Measurements from ENCODE around the gene TM9SF2. TPM values are rescaled to one million over a fixed set of nuclear protein-coding genes. Genes with fewer than 3 reads are reported as not detected.

Gene TM9SF2
- total RNA-seq, 1 experiment from 2014 or later, result 106 TPM

DNA sequence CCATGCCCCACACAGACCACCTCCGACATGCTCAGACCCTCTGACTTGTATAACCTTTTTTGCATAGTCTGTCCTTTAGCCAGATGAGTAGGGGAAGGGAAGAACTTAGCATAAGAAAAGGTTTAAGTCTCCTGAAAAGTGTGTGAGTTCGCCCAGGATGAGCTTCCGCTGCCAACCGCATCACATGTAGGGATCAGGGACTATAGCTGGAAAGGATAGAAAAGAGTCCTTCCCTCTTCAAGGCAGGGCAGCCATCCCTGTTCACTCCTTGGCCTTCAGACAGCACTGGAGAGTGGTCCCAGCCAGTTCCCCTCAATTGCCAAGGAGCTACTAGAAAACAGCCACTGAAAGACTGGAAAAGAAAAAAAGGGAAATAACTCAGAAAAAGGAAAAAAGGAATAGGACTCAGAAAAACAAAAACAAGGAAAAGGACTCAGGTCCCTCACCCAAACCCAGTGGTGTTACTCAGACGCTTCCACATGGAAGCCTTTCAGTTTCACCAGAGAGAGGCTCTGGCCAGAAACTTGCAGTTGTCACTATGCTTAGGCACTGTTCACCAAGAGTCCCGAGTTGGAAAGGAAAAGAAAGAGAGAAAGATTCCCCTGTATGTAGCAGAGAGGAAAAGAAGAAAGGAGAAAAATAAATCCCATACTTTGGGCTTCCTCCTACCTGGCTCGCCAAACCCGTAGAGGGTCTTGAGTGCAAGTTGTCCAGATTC lies 5.6 kb upstream of the TM9SF2 start:
- peak; percentile 9 for DNase-seq (ENCODE audit: low read depth)

DNA sequence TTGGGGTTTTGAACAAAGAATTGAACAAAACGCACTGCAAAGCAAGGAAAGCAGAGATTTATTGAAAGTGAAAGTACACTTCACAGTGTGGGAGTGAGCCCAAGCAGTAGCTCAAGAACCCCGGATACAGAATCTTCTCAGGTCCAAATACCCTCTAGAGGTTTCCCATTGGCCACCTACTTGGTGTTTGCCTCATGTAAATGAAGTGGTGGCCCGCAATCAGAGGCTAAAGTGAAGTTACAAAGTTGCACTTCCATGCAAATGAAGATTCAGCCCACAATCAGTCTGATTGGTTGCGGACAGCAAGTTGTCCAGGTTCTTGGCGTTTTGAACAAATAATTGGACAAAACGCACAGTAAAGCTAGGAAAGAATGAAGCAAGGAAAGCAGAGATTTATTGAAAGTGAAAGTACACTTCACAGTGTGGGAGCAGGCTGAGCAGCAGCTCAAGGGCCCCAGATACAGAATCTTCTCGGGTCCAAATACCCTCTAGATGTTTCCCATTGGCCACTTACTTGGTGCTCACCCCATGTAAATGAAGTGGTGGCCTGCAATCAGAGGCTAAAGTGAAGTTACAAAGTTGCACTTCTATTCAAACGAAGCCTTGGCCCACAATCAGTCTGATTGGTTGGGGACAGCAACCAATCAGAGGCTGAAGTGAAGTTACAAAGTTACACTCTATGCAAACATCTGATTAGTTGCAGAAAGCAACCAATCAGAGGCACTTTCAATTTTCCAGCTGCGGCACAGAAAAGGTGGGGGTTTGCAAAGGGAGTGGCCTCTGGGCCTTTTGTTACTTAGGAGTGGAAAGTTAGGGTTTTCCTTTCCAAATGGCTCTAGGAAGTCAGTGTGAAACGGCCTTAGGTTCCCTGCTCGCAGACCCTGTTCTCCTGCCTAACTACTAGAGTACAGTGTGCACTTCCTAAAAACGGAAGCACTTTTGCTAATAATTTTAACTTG lies 4.8 kb upstream of the TM9SF2 start:
- peak; percentile 86 for DNase-seq (ENCODE audit: low read depth)

- DNase-seq (ENCODE audit: low read depth), result peak; percentile 94
Observed at GRCh38 chr13:99498171-99499161, 2.8 kb upstream of the TM9SF2 start.

GRCh38 chr13:99500839-99501183 lies 461 bp upstream of the TM9SF2 start:
- DNase-seq (ENCODE audit: low read depth), result no peak

GRCh38 chr13:99501848-99502301 lies 603 bp downstream of the TM9SF2 start:
- peak; percentile 9 for DNase-seq (ENCODE audit: low read depth)

DNA sequence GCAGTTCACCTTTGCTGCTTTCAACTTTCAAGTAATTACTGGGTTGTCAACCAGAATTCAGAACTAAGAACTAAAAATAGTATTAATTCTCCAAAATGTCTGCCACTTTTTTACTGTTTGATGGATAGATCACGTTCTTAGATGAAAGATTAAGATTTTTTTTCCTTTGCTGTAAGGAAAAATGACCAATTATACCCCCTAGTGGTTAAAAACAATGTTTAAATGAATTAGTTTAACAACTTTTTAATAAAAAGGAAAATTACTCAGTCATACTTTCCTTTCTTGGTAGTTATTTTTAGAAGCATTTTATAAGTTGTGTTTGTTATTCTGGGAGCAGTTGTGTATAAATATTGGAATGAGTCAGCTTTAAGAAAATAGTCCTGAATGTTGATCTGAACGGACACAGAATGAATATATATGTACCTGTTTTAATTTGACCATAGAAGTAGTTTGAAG lies 4.6 kb downstream of the TM9SF2 start:
- DNase-seq (ENCODE audit: low read depth), result no peak

DNA sequence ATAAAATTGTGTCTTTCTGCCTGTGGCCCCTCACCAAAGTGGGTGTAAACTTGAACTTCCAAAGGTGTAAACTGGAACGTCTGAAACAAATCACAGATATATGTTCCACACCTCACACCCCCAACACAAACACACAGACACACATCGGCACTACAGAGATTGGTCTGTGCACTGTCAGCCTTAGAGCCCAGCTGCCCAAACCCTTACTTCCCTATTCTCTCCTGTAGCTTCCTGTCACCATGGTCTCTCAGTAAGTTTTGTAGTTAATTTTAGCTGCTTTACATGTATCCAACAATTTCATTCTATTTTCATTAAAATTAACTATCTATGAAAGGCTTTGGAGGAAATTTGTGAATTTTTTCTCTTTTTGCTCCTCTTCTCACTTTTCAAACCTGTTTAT lies 5.4 kb downstream of the TM9SF2 start:
- no peak for DNase-seq (ENCODE audit: low read depth)

DNA sequence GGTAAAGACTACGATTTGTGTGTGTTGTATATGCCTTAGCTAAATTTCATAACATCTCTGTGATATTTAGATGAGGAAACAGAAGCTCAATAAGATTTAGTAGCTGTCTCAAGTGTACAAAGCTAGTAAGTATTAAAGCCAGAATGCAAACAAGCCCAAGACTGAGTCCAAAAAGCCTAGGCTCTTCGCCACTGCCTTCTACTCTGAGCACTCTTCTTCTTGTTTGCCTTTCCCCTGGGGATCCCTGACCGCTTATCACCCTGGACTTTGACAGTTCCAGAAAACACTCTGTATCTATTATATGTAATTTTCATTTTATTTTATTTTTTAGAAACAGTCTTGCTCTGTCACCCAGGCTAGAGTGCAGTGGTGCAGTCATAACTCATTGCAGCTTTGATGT lies 5.8 kb downstream of the TM9SF2 start:
- no peak for DNase-seq (ENCODE audit: low read depth)

DNA sequence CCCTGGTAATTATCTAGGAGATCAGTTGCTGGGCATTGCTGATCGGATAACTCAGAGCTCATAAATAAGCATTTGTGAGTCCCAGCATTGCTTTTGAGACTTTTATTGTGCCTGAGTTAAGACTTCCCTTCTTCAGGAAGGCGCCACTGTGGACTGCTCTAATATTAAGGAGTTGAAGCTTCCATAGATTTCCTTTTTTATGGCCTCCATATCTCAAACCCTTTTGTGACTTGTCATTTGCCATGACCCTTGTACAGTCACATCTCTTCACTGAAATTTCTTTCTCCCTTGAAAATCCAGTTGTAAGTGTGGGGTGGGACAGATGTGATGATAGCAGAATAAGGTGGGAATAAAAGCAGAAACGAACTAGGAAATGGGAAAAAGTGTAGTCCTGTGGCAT lies 6.3 kb downstream of the TM9SF2 start:
- DNase-seq (ENCODE audit: low read depth), result no peak

GRCh38 chr13:99507986-99508385 lies 6.7 kb downstream of the TM9SF2 start:
- DNase-seq (ENCODE audit: low read depth), result no peak

DNA sequence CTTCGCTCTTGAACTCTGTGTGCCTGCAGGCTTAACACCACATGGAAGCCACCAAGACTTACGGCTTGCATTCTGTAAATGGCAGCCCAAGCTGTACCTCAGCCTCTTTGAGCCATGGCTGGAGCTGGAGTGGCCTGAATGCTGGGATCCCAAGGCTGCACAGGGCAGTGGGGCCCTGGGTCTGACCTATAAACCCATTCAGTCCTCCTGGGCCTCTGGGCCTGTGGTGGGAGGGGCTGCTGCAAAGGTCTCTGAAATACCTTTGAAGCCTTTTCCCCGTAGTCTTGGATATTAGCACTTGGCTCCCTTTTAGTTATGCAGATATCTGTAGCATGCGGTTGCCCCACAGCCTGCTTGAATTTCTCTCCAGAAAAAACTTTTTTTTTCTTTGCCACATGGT lies 8.2 kb downstream of the TM9SF2 start:
- DNase-seq (ENCODE audit: low read depth), result no peak

GRCh38 chr13:99514801-99515200 lies 13.5 kb downstream of the TM9SF2 start:
- DNase-seq (ENCODE audit: low read depth), result no peak

DNA sequence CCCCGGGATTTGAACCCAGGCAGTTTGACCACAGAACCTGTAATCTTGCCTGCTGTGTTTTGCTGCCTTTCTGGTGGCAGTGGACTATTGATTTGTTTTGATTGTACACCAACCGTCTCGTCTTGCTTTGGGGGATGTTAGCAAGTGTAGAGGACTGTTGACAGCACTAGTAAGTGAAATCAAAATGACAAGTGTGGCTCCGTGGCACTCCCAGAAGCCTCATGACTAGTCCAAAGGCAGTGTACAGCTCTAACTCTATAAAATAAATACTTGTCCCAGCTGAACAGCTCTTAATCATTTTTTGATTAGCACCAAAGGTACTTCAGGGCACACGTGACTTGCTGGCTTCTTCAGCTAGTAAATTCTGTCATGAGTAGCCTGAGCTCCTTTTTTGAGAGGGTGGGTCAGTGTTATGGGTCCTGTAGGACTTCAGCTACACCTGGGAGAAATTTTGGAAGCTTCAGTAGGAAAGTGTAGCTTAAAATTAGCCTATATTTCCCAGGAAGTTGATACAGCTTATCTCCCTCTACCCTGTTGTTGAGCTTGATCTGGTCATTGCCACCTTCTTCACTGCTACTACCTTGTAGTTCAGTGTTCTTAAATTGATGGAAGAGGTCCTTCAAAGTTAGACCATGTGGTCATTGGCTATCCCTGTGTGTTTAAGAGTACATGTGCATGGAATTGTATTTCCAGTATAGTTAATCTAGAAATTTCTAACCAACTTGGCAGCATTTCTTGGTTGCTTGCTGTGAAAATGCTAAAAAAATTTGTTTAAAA lies 15.1 kb downstream of the TM9SF2 start:
- DNase-seq (ENCODE audit: low read depth), result no peak

DNA sequence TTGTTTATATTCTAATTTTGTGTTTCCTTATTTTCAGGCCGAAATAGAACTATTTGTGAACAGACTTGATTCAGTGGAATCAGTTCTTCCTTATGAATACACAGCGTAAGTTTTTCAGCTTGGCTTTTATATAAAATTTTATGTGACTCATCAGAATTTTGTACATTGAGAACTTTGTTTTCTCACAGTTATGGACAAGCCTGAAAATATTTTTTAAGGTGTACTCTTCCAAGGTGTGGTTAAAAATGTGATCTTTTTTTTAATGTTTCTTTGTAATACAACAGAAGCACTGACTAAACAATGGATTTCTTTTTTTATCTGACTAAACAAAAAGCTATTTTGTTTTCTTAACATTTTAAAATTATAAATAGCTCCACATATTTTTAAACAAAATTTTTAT lies 16.3 kb downstream of the TM9SF2 start:
- no peak for DNase-seq (ENCODE audit: low read depth)

GRCh38 chr13:99517984-99518383 lies 16.7 kb downstream of the TM9SF2 start:
- DNase-seq (ENCODE audit: low read depth), result no peak

DNA sequence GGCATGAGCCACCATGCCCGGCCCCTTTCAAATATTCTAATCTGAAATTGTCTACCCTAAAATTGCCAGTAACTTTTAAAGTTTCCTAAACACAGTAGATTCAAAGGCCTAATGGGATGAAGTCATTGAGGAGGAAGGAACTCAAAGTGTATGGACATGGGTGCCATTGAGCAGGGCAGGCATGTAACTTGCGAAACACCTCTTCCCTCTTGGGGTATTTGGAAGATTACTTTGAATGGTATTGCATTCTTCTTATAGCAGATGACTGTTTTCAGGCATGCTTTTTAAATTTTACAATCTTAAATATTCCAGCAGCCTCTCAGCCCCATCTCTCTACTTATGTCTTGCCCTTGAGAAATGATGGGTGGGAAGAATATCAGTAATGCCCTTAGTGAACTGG lies 21.0 kb downstream of the TM9SF2 start:
- no peak for DNase-seq (ENCODE audit: low read depth)

GRCh38 chr13:99523838-99524237 lies 22.6 kb downstream of the TM9SF2 start:
- DNase-seq (ENCODE audit: low read depth), result no peak

- DNase-seq (ENCODE audit: low read depth), result no peak
Observed at GRCh38 chr13:99525967-99526366, 24.7 kb downstream of the TM9SF2 start.

GRCh38 chr13:99526549-99526948 lies 25.3 kb downstream of the TM9SF2 start:
- no peak for DNase-seq (ENCODE audit: low read depth)

DNA sequence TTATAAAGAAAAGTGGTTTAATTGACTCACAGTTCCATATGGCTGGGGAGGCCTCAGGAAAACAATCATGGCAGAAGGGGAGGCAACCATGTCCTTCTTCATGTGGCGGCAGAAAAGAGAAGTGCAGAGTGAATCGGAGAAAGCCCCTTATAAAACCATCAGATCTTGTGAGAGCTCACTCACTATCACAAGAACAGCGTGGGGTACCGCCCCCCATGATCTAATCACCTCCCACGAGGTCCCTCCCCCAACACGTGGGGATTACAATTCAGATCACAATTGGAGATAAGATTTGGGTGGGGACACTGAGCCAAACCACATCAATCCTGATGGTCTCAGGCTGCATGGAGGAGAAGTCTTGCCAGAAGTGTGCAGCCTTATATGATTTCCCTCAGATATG lies 26.0 kb downstream of the TM9SF2 start:
- DNase-seq (ENCODE audit: low read depth), result no peak

DNA sequence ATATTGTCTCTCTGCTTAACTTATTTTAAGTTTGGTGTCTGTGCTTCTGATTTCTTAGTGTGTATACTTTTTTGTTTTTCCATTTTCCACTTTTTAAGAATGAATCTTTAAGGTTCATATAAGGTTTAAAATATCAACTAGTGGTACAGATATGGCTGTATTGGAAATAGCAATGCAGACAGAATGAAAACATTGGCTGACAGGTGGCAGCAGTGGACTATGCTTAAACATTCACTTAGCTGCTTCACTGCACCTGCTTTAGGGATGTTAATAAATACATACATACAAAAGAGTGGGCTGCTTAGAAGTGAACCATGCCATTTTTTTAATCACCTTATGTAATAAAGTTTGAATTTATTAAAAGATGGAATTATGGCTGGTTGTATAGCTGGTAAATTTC lies 27.3 kb downstream of the TM9SF2 start:
- DNase-seq (ENCODE audit: low read depth), result no peak

Measured in Daoy (cell line).